ENCODE measurements around the gene CD99.

CD99 gene

DNA sequence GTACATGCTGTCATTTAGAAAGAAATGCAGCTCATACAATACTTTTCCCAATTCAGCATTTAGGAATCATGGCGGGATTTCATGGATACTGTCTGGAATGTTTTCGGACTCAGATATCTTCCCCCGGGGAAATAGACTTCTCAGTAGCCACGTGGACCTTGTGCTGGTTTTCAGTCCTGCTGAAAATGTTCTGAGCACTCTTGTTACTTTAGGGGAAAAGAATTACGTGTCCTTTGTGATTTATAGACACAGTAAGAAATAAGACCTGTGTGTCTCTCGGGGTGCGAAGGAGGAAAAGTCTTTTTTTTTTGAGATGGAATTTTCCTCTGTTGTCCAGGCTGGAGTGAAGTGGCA lies 3.8 kb downstream of the CD99 start:
- no peaks in the 10 kb centered on the region for H3K9me3 ChIP-seq (ENCODE audit: control insufficient read depth, insufficient read depth, low read depth, low read length)
- no peak overlapping the region for H3K4me3 ChIP-seq (ENCODE audit: low read depth, low read length)
- peaks cover under 1 to 9% of the 10 kb centered on the region in 2 experiments; a peak in 2 of 3 replicates for H3K36me3 ChIP-seq (ENCODE audit: control insufficient read depth in 2 of 2, insufficient read depth in 1 of 2, low read length in 2 of 2)
- no peaks in the 10 kb centered on the region; the same call in 1 of the 2 replicates for H3K4me1 ChIP-seq (ENCODE audit: control insufficient read depth, insufficient read depth, low read length)
- CTCF ChIA-PET: no interaction called here
- POLR2A ChIA-PET: no interaction called here
- no peak for TF ChIP-seq ZNF514 (tag by site-specific recombination; IDR thresholded peaks at IDR 0.05)
- no peak for TF ChIP-seq ZNF155 (tag by site-specific recombination; IDR thresholded peaks at IDR 0.05)
- no peak for TF ChIP-seq SP2 (tag by site-specific recombination; IDR thresholded peaks at IDR 0.05)
- TF ChIP-seq ZNF214 (tag by site-specific recombination; IDR thresholded peaks at IDR 0.05; ENCODE audit: borderline replicate concordance): no peak
- TF ChIP-seq ZFP69B (tag by site-specific recombination; IDR thresholded peaks at IDR 0.05): no peak
- H3K27ac ChIP-seq (ENCODE audit: extremely low read depth, low read depth, low read length): no peak overlapping the region

DNA sequence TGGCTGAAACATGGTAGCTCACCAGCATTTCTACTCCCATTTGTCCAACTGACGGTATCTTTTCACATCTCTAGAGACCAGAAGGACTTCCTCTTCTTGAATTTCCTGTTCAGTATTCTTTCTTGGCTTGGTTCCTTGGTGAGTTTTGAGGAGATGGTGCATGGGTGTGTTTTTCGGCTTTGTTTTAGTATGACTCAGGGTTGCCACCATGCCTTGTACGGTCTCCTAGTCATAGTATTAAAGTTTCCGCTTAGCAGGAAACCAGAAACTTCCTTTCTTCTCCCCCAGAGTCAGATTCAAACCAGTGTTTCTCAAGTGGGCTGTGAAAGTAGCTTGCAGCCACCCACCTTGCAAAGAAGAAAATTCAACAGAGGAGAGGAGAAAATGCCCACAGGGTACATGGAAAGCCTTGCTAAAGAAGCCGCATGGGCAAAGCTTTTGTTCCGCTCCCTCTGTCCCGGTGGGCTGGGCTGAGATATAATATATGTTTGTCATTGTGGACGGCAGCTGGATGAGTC lies 5.7 kb downstream of the CD99 start:
- H3K9me3 ChIP-seq (ENCODE audit: control insufficient read depth, insufficient read depth, low read depth, low read length): no peaks in the 10 kb centered on the region
- no peak overlapping the region for H3K27ac ChIP-seq (ENCODE audit: extremely low read depth, low read depth, low read length)
- H3K4me1 ChIP-seq (ENCODE audit: control insufficient read depth, insufficient read depth, low read length): no peaks in the 10 kb centered on the region; the same call in 1 of the 2 replicates
- H3K36me3 ChIP-seq (ENCODE audit: control insufficient read depth in 2 of 2, insufficient read depth in 1 of 2, low read length in 2 of 2): peaks cover 8 to 13% of the 10 kb centered on the region in 2 experiments; a peak in 2 of 3 replicates
- ChIA-PET CTCF (no interaction called here), POLR2A (no interaction called here)
- no peak overlapping the region for H3K4me3 ChIP-seq (ENCODE audit: low read depth, low read length)
- TF ChIP-seq ZNF148 (tag by site-specific recombination; IDR thresholded peaks at IDR 0.05; ENCODE audit: borderline replicate concordance) (no peak), ZNF433 (tag by site-specific recombination; IDR thresholded peaks at IDR 0.05; ENCODE audit: low read depth) (no peak), PRDM6 (tag by site-specific recombination; IDR thresholded peaks at IDR 0.05) (no peak), ZNF704 (tag by site-specific recombination; IDR thresholded peaks at IDR 0.05) (no peak), HOXA7 (CRISPR knock-in tag; IDR thresholded peaks at IDR 0.05; ENCODE audit: borderline replicate concordance) (no peak), ZNF629 (tag by site-specific recombination; IDR thresholded peaks at IDR 0.05) (no peak), ZSCAN23 (tag by site-specific recombination; IDR thresholded peaks at IDR 0.05) (no peak), PRDM10 (tag by site-specific recombination; IDR thresholded peaks at IDR 0.05) (no peak), ZNF549 (tag by site-specific recombination; IDR thresholded peaks at IDR 0.05) (no peak), ZNF175 (tag by site-specific recombination; IDR thresholded peaks at IDR 0.05) (no peak), ZNF23 (tag by site-specific recombination; IDR thresholded peaks at IDR 0.05; ENCODE audit: borderline replicate concordance) (no peak), ZNF211 (tag by site-specific recombination; IDR thresholded peaks at IDR 0.05; ENCODE audit: low read depth) (no peak)
- TF ChIP-seq, protein P1, sequence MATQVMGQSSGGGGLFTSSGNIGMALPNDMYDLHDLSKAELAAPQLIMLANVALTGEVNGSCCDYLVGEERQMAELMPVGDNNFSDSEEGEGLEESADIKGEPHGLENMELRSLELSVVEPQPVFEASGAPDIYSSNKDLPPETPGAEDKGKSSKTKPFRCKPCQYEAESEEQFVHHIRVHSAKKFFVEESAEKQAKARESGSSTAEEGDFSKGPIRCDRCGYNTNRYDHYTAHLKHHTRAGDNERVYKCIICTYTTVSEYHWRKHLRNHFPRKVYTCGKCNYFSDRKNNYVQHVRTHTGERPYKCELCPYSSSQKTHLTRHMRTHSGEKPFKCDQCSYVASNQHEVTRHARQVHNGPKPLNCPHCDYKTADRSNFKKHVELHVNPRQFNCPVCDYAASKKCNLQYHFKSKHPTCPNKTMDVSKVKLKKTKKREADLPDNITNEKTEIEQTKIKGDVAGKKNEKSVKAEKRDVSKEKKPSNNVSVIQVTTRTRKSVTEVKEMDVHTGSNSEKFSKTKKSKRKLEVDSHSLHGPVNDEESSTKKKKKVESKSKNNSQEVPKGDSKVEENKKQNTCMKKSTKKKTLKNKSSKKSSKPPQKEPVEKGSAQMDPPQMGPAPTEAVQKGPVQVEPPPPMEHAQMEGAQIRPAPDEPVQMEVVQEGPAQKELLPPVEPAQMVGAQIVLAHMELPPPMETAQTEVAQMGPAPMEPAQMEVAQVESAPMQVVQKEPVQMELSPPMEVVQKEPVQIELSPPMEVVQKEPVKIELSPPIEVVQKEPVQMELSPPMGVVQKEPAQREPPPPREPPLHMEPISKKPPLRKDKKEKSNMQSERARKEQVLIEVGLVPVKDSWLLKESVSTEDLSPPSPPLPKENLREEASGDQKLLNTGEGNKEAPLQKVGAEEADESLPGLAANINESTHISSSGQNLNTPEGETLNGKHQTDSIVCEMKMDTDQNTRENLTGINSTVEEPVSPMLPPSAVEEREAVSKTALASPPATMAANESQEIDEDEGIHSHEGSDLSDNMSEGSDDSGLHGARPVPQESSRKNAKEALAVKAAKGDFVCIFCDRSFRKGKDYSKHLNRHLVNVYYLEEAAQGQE (tag by site-specific recombination; IDR thresholded peaks at IDR 0.05): no peak
- TF ChIP-seq, protein P2, sequence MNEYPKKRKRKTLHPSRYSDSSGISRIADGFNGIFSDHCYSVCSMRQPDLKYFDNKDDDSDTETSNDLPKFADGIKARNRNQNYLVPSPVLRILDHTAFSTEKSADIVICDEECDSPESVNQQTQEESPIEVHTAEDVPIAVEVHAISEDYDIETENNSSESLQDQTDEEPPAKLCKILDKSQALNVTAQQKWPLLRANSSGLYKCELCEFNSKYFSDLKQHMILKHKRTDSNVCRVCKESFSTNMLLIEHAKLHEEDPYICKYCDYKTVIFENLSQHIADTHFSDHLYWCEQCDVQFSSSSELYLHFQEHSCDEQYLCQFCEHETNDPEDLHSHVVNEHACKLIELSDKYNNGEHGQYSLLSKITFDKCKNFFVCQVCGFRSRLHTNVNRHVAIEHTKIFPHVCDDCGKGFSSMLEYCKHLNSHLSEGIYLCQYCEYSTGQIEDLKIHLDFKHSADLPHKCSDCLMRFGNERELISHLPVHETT (tag by site-specific recombination; IDR thresholded peaks at IDR 0.05): no peak
